PC-9 (cell line): ENCODE data around the gene SOCS2.

Source experiments
- EZH2 ChIP-seq: fragments of 200-600 bp; sonication (generic); IDR thresholded peaks from 2 replicates; pipeline ENCODE4 v1.8.0; 2017; ENCODE audit warnings: antibody characterized with exemption, low read depth
- TF ChIP-seq, protein P1 (sequence below): fragments of 200-600 bp; sonication (generic); conservative IDR thresholded peaks from 2 replicates; pipeline ENCODE4 v1.6.1; 2017; ENCODE audit warnings: mixed run types, antibody characterized with exemption, mild to moderate bottlenecking, moderate library complexity

- TF ChIP-seq, protein P1, sequence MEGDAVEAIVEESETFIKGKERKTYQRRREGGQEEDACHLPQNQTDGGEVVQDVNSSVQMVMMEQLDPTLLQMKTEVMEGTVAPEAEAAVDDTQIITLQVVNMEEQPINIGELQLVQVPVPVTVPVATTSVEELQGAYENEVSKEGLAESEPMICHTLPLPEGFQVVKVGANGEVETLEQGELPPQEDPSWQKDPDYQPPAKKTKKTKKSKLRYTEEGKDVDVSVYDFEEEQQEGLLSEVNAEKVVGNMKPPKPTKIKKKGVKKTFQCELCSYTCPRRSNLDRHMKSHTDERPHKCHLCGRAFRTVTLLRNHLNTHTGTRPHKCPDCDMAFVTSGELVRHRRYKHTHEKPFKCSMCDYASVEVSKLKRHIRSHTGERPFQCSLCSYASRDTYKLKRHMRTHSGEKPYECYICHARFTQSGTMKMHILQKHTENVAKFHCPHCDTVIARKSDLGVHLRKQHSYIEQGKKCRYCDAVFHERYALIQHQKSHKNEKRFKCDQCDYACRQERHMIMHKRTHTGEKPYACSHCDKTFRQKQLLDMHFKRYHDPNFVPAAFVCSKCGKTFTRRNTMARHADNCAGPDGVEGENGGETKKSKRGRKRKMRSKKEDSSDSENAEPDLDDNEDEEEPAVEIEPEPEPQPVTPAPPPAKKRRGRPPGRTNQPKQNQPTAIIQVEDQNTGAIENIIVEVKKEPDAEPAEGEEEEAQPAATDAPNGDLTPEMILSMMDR, result no peak
- no peak for TF ChIP-seq EZH2
Measured at GRCh38 chr12:93622485-93622884, 50.0 kb downstream of the SOCS2 start.
